ENCODE data around the gene EPHA4. TPM values are rescaled to one million over a fixed set of nuclear protein-coding genes. Genes with fewer than 3 reads are reported as not detected.

EPHA4 gene
- polyA plus RNA-seq, 2 of the 4 experiments (the other 2 are of a cell fraction), result 0.54 to 1.1 TPM

DNA sequence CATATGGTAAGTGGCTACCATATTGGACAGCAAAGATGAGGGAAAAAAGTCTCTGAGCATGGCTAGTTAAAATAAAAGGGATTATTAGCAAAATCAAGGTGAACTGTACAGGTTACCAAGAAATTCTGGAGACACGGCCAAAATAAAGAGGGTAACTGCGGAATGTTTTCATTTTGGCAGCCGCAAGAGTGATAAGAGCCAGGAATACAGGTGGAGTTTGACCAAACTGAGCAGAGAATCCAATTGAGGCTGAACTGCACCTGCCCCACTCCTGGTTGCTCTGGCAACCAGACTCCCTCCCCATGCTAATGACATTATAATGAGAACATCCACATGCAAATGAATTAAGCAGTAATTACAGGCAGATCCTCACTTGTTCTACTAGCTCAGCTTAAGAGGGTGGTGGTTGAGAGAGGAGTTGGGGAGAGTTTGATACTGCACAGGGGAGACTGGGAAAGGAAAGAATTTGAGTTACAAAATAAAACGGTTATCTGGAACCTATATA, 18.8 kb upstream of the EPHA4 start:
- no peak for DNase-seq (ENCODE audit: low read depth in 1 of 2, low spot score in 1 of 2)

GRCh38 chr2:221589696-221590095, 17.6 kb upstream of the EPHA4 start:
- no peak overlapping the region for H3K4me3 ChIP-seq
- H3K4me1 ChIP-seq, result no peaks in the 10 kb centered on the region
- no peak overlapping the region for H3K27ac ChIP-seq
- ChIA-PET POLR2A (no interaction called here), CTCF (interaction anchor here (1.5 kb wide), 1 partner anchor 16 kb away, joined by 3 read pairs; no protein-coding TSS in a partner anchor)
- no peak for TF ChIP-seq POLR2A (IDR thresholded peaks at IDR 0.05; ENCODE audit: low read length)
- TF ChIP-seq, protein P1, sequence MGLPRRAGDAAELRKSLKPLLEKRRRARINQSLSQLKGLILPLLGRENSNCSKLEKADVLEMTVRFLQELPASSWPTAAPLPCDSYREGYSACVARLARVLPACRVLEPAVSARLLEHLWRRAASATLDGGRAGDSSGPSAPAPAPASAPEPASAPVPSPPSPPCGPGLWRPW (IDR thresholded peaks at IDR 0.05), result no peak
- no peak for TF ChIP-seq ESRRA (IDR thresholded peaks at IDR 0.05; ENCODE audit: borderline replicate concordance, low read length)
- no peak for TF ChIP-seq RAD21 (conservative IDR thresholded peaks at IDR 0.05 in 1 of 2, IDR thresholded peaks at IDR 0.05 in 1 of 2)
- TF ChIP-seq ZSCAN20 (CRISPR knock-in tag; IDR thresholded peaks at IDR 0.05), result no peak
- TF ChIP-seq EHMT2 (IDR thresholded peaks at IDR 0.05; ENCODE audit: low read depth), result no peak
- TF ChIP-seq RFX5 (IDR thresholded peaks at IDR 0.05), result no peak
- no peak for TF ChIP-seq FOSL2 (IDR thresholded peaks at IDR 0.05)
- TF ChIP-seq FOSL2 (CRISPR knock-in tag; IDR thresholded peaks at IDR 0.05), result no peak
- TF ChIP-seq SMC3 (IDR thresholded peaks at IDR 0.05), result no peak
- no peak for TF ChIP-seq MYC (IDR thresholded peaks at IDR 0.05; ENCODE audit: borderline replicate concordance, low read length)
- no peak for TF ChIP-seq RARB (CRISPR knock-in tag; IDR thresholded peaks at IDR 0.05)
- no peak for DNase-seq (ENCODE audit: low read depth in 1 of 2, low spot score in 1 of 2)
- WGBS (ENCODE audit: missing lambda C conversion rate), result 35% methylated on average over 4 of the region's 4 CpGs
- FAIRE-seq, result no peak
- no peak for ATAC-seq
- no peaks in the 10 kb centered on the region for H3K9me3 ChIP-seq
- H3K4me2 ChIP-seq, result no peak overlapping the region

More for the DNA sequence above, 18.8 kb upstream of the EPHA4 start:
- H3K4me3 ChIP-seq, result no peak overlapping the region
- 29% methylated on average over 4 of the region's 4 CpGs for WGBS (ENCODE audit: missing lambda C conversion rate)
- H3K4me2 ChIP-seq, result no peak overlapping the region
- ATAC-seq, result no peak
- TF ChIP-seq FOSB (CRISPR knock-in tag; IDR thresholded peaks at IDR 0.05), result no peak
- no peak for TF ChIP-seq PBX3 (IDR thresholded peaks at IDR 0.05)
- no peak for TF ChIP-seq CBX8 (IDR thresholded peaks at IDR 0.05)
- TF ChIP-seq, protein P2, sequence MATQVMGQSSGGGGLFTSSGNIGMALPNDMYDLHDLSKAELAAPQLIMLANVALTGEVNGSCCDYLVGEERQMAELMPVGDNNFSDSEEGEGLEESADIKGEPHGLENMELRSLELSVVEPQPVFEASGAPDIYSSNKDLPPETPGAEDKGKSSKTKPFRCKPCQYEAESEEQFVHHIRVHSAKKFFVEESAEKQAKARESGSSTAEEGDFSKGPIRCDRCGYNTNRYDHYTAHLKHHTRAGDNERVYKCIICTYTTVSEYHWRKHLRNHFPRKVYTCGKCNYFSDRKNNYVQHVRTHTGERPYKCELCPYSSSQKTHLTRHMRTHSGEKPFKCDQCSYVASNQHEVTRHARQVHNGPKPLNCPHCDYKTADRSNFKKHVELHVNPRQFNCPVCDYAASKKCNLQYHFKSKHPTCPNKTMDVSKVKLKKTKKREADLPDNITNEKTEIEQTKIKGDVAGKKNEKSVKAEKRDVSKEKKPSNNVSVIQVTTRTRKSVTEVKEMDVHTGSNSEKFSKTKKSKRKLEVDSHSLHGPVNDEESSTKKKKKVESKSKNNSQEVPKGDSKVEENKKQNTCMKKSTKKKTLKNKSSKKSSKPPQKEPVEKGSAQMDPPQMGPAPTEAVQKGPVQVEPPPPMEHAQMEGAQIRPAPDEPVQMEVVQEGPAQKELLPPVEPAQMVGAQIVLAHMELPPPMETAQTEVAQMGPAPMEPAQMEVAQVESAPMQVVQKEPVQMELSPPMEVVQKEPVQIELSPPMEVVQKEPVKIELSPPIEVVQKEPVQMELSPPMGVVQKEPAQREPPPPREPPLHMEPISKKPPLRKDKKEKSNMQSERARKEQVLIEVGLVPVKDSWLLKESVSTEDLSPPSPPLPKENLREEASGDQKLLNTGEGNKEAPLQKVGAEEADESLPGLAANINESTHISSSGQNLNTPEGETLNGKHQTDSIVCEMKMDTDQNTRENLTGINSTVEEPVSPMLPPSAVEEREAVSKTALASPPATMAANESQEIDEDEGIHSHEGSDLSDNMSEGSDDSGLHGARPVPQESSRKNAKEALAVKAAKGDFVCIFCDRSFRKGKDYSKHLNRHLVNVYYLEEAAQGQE (IDR thresholded peaks at IDR 0.05), result no peak
- TF ChIP-seq GATA3 (IDR thresholded peaks at IDR 0.05; ENCODE audit: borderline replicate concordance), result no peak
- no peak for TF ChIP-seq EP300 (IDR thresholded peaks at IDR 0.05)
- no peak for TF ChIP-seq FOSL2 (IDR thresholded peaks at IDR 0.05)
- TF ChIP-seq FOSL2 (CRISPR knock-in tag; IDR thresholded peaks at IDR 0.05), result no peak
- no peak for TF ChIP-seq ELK1 (IDR thresholded peaks at IDR 0.05; ENCODE audit: low read depth, low read length)
- no peak for TF ChIP-seq FOXS1 (CRISPR knock-in tag; IDR thresholded peaks at IDR 0.05)
- no peak for TF ChIP-seq HEYL (CRISPR knock-in tag; IDR thresholded peaks at IDR 0.05)
- no peak for TF ChIP-seq ZFP36 (IDR thresholded peaks at IDR 0.05; ENCODE audit: borderline replicate concordance, partially characterized antibody)
- no peak for TF ChIP-seq BHLHE40 (IDR thresholded peaks at IDR 0.05; ENCODE audit: low read depth, low read length)
- TF ChIP-seq NFE2L2 (conservative IDR thresholded peaks at IDR 0.05; ENCODE audit: low read length), result no peak
- TF ChIP-seq RARB (CRISPR knock-in tag; IDR thresholded peaks at IDR 0.05), result no peak
- H3K4me1 ChIP-seq, result no peaks in the 10 kb centered on the region
- POLR2A ChIA-PET, result no interaction called here
- no peak for FAIRE-seq
- H3K9me3 ChIP-seq, result no peaks in the 10 kb centered on the region
- CTCF ChIA-PET, result interaction anchor here (1.5 kb wide), 1 partner anchor 17 kb away, joined by 3 read pairs; no protein-coding TSS in a partner anchor
- H3K27ac ChIP-seq, result no peak overlapping the region
